ENCODE measurements around the gene NXNL1. TPM values are rescaled to one million over a fixed set of nuclear protein-coding genes. Genes with fewer than 3 reads are reported as not detected.
"Not testable (repeated sequence)": the region's sequence is repeated elsewhere in the genome, so short reads cannot be mapped to it uniquely, and the experiment has no call there.

NXNL1 gene
- total RNA-seq, 1 donor from 2014 or later: not detected

DNA sequence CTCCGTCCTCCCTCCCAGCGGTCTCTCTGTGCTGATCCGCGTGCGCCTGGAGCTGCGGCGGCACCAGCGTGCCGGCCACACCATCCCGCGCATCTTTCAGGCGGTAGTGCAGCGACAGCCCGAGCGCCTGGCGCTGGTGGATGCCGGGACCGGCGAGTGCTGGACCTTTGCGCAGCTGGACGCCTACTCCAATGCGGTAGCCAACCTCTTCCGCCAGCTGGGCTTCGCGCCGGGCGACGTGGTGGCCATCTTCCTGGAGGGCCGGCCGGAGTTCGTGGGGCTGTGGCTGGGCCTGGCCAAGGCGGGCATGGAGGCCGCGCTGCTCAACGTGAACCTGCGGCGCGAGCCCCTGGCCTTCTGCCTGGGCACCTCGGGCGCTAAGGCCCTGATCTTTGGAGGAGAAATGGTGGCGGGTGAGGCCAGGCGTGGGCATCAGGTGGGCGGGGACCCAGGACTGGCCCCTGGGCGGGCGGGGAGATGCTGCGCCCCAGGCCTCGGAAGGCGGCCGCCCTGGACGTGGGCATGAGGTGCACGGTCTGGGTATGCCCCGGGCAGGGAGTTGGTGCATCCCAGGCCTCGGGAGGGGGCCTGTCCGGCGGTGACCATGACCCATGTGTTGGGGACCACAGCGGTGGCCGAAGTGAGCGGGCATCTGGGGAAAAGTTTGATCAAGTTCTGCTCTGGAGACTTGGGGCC, 26.0 kb upstream of the NXNL1 start:
- DNase-seq: no peak

DNA sequence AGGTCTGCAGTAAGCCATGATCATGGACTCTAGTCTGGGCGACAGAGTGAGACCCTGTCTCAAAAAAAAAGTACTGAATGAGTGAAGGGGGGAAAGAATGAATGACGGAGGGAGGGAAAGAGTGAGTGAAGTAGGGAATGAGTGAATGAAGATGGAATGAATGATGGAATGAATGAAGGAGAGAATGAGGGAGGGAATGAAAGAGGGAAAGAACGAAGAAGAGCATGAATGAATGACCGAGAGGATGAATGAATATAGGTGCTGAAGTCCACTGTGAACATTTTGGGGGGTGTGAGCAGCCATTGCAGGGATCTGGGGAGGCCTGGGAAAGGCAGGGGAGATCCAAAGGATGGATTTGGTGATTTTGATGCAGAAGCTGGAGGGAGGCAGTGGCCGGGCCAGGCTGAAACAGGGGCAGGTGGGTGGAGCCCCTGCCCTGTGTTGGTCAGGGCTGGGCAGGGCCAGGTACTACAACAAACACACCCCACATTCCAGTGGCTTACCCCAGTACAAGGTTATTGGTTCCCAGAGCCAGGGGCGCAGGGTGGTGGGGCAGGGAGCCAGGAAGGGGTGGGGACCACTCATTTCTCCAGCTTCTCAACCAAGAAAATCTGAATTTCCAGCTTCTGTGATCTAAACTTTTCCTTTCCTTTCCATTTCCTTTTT, 23.9 kb upstream of the NXNL1 start:
- no peak for DNase-seq

DNA sequence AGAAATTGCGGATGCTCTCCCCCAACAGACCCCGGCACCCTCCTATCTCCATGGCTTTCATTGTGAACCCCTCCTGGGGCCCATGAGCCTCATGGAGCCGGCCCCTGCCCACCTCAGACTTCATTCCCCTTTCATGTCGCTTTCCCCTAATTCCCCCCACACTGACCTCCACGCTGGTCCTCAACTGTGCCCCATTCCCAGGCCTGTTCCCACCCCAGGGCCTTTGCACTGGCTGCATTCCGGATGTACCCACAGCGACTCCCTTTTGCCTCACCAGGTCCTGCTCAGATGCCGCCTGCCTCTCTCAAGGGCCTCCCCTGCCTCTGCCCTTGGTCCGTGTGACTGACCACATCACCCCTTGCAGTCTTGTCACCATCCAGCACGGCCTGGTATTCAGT, 22.9 kb upstream of the NXNL1 start:
- DNase-seq: no peak

DNA sequence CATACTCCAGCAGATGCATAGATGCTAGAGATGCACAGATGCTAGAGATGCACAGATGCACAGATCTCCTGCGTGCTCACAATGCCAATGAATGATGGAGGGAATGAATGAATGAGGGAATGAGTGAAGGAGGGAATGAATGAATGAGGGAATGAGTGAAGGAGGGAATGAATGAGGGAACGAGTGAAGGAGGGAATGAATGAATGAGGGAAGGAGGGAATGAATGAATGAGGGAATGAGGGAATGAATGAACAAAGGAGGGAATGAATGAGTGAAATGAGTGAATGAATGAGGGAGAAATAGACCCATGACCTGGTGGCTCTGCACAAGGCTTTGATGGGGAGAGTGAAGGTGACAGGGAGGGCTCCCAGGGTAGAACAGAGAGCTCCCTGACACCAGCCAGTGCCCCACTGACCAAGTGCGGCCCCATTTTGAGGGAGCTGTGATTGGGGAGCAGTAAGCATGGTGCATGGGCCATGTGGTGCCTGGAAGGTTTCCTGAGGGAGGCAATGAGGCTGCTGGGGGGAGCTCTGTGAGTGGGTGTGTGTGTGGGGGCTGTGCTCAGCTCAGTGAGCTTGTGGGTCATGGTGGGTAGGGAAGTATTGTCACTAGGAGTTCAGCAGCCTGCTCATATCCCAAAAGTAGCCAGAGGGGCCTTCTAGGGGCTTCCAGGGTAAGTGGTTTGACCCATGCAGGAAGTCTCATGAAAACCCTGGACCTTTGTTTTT, 22.3 kb upstream of the NXNL1 start:
- DNase-seq: no peak

DNA sequence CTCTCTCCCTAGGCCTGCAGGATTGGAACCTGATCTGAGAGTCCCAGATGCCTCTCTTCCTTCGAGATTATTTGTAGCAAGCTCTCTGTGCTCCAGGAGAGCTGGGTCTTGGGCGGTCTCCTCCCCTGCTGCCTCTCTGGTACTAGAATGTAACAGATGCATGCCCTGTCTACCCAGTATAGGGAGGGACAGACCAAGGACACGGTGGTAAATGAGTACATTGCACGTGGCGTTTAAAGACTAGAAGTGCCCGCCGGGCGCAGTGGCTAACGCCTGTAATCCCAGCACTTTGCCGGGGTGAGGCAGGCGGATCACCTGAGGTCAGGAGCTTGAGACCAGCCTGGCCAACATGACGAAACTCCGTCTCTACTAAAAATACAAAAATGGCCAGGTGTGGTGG, 21.3 kb upstream of the NXNL1 start:
- DNase-seq: no peak

DNA sequence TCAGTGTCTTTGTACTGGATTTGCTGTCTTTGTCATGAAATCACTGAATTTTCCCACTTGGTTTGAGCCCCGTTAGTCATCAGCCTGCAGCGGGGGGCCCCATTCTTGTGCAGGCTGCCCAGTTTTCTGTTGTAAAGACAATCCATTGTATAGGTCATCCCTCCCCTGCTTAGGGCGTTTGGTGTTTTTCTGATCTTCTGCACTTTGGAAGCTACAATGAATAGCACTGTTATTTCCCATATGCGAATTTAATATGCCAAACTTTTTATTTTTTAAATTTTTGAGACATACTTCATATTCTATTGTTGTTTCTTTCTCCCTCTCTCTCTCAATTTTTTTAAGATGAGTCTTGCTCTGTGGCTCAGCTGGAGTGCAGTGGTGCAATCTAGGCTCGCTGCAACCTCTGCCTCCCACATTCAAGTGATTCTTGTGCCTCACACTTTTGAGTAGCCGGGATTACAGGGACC, 18.6 kb upstream of the NXNL1 start:
- no peak for DNase-seq

DNA sequence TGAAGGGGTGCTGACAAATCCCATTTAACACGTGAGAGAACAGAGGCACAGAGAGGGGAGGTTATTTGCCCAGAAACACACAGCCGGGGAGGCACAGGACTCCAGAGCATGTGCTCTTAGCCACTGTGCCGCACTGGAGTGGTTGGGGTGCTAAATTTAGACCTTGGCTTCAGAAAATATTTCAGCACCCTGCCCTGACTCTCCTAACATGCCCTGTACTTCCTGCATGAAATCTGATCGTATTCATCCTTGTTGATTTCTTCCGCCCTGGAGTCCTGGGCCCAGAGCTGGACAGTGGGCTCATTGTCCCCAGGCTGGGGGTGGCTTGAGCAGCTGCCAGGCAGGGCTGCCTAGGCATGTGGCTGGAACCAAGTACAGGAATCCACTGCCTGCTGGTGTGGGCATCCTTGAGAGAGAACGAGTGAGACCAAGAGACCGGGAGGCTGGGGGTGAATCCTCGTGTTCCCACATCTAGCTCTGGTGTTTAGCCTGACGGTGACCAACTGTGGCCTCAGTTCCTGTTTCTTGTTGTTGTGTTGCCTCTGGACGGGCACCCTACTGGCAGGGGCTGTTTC, 14.9 kb upstream of the NXNL1 start:
- DNase-seq: peak; percentile 34

DNA sequence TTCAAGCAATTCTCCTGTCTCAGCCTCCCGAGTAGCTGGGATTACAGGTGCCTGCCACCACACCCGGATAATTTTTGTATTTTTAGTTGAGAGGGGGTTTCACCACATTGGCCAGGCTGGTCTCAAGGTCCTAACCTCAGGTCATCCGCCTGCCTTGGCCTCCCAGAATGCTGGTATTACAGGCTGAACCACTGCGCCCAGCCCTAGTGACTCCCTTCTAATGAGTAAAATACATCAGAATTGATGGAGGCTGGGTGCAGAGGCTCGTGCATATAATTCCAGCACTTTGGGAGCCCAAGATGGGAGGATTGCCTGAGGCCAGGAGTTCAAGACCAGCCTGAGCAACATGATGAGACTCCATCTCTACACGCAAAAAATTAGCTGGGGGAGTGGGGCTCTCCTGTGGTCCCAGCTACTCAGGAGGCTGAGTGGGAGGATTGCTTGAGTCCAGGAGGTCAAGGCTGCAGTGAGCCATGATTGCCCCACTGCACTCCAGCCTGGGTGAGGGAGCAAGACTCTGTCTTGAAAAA, 14.3 kb upstream of the NXNL1 start:
- not testable (repeated sequence) for DNase-seq

DNA sequence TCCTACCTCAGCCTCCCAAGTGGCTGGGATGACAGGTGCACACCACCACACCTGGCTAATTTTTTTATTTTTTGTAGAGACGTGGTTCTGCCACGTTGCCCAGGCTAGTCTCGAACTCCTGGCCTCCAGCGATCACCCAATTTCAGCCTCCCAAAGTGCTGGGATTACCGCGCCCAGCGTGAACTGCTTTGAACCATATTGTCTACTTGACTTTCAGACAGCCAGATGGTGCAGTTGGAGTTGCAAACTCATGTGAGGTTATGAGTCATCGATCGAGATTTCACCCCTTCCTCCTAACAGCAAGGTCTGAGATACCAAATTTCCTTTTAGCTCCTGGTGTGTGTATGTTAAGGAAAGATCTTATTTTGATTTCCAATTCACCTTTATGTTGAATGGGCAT, 12.3 kb upstream of the NXNL1 start:
- peak; percentile 88 for DNase-seq

DNA sequence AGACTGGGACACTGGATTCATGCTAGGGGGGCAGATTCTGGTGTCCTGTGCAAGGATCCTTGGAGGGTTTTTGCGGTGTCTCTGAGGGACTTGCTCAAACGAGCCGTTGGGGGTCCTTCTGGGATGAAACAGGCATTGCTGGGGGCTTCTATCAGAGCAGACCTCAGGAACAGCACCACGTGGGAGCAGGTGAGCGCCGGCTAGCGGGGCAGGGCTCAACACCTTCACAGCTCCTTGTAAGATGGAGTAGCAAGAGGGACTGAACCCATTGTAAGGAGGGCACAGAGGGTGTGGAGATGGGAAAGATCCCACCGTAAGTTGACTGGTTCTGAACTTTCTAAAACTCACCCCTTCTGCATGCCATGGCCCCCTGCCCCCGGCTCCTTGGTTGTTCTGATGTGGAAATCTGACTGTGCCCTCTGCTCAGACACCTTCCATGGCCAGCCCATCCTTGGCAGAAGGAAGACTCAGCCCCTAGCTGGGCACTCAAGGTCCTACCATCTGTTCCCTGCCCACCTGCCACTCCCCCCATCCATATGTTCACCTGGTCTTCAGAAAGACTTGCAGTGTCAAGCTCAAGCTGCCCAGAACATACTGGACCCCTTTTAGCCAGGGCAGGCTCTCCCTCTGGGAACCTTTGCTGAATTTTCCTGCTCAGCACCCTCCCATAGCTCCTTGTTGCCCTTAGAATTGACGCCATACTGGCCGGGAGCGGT, 10.8 kb upstream of the NXNL1 start:
- no peak for DNase-seq

DNA sequence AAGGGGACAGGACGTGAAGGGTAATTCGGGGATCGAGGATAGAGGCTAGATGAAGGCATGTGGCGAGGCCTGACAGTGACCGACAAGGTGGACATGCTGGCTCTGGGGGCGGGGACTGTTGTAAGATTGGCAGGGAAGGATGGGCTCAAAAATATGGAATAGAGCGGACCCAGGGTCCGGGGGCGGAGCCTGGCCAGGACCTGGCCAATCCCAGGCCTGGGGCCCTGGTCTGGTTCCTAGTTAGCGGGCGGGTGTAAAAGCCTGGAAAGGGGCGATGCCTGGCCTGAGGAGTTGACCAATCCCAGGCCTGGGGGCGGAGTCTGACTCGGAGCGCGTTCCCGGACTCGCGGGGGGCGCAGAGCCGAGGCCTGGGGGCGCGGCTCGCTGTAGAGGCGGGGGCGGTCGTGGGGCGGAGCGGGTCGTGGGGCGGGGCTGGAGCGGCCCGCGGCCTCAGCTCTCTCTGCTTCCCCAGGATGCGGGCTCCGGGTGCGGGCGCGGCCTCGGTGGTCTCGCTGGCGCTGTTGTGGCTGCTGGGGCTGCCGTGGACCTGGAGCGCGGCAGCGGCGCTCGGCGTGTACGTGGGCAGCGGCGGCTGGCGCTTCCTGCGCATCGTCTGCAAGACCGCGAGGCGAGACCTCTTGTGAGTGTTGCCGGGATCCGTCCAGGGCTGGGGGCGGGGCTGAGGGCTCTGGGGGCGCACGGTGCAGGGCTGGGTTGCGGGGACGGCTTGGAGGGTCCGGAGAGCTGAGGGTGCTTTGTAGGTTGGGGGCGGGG, 9.5 kb upstream of the NXNL1 start, which contains the start of gene SLC27A1:
Gene SLC27A1, plus strand, starts transcription at position 457 of the 774 bp plus-strand sequence. Its CDS starts 17 bp downstream, at position 474.
- peak; percentile 98 for DNase-seq

DNA sequence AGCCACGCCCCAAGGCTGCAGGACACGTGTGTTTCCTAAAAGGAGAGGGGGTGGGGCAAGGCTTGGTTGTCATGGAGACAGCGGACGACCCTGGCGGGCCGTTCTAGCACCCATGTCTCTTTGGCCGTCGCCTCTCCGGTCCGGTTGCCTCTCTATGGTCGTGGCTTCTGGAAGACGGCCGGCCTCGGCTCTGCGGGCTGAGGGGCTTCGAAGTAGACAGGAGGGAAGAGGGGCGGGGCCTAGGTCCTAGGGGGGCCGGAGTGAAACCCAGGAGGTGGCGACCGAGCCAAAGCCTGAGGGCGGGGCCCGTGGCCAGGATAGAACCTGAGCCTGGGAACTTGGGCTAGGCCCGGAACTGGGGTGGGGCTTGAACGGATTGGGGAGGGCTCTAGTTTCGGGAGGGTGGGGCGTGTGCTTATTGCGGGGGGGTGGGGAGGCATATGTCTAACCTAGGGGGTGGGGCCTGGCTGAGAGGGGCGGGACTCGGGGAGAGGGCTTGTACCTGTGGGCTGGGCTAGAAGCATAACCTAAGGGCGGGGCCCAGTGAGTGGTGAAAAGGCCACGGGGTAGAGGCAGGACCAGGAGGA, 8.8 kb upstream of the NXNL1 start:
- peak; percentile 87 for DNase-seq

DNA sequence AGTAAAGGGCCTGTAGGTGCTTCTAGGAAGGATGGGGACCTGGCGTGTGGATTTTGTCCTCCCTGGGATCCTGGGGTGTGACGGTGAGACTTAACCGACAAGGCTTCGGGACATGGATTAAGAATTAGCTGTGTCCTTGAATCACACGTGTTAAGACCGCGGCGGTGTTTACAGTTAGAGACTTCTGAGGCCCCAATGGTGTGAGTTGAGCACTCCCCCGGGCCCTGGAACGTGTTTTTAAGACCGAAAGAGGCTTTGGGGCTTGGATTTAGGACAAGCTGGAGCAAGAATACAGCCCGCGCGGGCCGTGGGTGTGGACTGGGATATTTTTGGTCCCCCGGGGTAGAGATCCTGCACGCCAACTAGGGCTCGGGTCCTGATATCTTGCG, 8.4 kb upstream of the NXNL1 start:
- DNase-seq: peak; percentile 24

DNA sequence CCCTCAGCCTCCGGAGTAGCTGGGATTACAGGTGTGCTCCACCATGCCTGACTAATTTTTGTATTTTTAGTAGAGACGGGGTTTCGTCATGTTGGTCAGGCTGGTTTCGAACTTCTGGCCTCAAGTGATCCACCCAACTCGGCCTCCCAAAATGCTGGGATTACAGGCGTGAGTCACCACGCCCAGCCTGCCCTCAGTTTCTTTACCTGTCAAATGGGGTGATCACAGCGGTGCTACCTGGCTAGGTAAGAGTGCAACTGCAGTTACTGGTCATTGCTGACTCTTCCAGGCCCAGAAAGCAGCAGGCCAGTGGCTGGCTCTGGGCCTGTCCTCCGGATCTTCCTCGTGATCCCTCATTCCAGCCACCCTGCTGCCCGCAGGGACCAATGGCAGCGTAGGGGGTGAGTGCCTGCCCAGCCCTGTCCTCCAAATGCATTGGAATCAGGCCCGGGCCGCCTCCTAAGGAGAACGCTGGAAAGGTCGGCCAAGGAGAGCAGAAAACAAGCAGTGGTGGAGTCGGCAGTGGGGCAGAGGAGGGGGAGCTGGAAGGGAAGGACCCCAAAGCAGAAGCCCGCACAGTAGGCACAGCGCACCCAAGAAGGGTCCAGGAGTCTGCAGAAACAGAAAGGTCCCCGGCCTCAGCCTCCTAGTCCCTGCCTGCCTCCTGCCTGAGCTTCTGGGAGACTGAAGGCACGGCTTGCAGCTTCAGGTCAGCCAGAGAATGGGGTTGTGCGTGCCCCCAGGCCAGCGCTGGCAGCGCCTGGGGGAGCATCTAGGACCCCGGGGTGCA, 7.8 kb upstream of the NXNL1 start:
- DNase-seq: no peak

DNA sequence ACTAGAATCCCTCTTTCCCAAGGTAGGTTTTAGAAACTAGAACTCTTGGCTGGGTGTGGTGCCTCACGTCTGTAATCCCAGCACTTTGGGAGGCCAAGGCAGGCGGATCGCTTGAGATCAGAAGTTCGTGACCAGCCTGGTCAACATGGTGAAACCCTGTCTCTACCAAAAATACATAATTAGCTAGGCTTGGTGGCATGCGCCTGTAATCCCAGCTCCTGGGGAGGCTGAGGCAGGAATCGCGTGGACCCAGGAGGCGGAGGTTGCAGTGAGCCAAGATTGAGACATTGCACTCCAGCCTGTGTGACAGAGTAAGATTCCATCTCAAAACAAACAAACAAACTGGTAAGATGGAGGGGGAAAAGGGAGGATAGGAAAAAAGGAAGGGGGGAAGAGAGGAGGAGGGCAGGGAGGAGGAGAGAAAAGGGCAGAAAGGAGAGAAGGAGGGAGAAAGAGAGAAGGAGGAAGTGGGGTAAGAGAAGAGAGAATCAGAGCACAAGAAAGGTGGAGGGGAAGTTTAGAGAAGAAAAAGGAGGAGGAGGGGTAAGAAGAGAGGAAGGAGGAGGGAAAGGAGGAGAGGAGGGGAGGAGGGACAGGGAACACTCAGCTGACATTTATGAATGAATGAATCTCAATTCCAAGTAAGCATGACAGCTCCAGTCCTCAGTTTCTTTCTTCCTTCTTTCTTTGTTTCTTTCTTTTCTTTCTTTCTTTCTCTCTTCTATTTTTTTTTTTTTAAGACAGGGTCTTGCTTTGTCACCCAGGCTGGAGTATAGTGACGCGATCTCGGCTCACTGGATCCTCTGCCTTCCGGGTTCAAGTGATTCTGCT, 7.0 kb upstream of the NXNL1 start:
- no peak for DNase-seq

DNA sequence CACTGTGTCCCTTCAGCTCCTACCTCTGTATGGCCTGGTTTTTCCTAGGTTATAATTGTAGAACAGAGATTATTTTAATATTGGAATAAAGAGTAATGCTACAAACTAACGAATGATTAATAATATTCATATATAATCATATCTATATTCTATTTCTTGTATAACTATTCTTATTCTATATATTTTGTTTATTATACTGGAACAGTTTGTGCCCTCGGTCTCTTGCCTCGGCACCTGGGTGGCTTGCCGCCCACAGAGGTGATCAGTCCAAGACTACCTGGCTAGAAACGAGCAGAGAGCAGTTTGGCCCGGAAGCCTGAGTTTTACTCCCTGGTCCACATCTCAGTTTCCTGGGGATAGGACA, 5.7 kb upstream of the NXNL1 start:
- no peak for DNase-seq

DNA sequence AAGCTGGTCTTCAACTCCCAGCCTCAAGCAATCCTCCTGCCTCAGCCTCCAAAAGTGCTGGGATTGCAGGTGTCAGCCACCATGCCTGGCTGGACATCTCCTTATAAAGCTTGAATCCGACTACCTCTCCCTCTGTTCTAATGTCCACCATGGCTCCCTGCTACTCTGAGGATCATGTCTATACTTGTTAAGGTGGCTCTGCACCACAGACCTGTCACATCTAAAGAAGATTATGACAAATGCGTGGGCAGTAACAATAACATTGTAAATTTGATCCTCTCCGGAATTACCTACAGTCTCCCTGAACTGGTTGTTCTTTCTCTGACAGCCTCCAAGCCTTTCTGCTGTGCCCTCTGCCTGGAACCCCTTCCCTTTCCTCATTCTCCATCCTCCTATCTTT, 1.8 kb downstream of the NXNL1 start:
- DNase-seq: no peak

DNA sequence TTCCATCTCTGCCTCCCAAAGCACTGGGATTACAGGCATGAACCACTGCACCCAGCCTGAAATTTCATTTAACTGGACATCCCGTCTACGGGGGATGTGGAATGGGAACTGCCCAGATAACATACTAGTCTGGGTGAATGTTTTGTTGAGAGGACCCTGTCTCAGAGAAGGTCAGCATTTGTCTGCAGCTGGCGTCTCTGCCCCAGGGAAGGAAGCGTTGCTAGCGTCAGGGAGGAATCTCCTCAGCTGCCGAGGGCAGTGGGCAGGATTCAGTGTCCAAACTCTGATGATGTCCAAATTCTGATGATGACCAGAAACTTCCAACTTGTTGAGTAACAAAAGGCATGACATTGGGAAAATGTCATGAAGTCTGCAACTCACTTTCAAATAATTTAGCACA, 3.1 kb downstream of the NXNL1 start:
- DNase-seq: no peak

DNA sequence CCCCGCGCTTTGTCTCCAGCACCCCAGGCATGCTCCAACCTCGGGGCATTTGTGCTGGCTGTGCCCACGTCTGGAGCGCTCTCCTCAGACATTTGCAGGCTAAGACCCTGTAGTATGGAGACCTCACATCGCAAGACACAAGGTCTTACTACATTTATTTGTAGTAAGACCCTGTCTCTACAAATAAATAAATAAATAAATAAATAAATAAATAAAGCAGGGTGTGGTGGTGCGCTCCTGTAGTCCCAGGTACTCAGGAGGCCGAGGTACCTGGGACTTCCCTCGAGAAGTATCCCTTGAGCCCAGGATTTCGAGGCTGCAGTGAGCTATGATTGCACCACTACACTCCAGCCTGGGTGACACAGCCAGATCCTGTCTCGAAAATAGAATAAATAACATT, 4.6 kb downstream of the NXNL1 start:
- no peak for DNase-seq
